Measurements from ENCODE around the gene MAJIN.

- TF ChIP-seq CTCF (IDR thresholded peaks at IDR 0.05) (no peak), EP300 (IDR thresholded peaks at IDR 0.05) (no peak), POLR2A (IDR thresholded peaks at IDR 0.05; ENCODE audit: low read depth) (no peak)
These were observed 79.1 kb downstream of the MAJIN start for GRCh38 chr11:64892838-64893193.

Data from esophagus muscularis mucosa (tissue), 4 donors.